Erythroblast (primary cell): Measurements from ENCODE around the gene VPS29.
A peak's percentile ranks its signal among the peaks of the same experiment; 100 is the strongest.
"Not testable (repeated sequence)": the region's sequence is repeated elsewhere in the genome, so short reads cannot be mapped to it uniquely, and the experiment has no call there.

ENCODE experiments used
- DNase-seq, 2 experiments: peaks; one replicate each; lab custom pipeline; 2025; lab: John Stamatoyannopoulos, UW
- GATA1 ChIP-seq: IDR thresholded peaks from 2 replicates; pipeline ENCODE4 v1.6.1; 2011; ENCODE audit warnings: low read depth, mild to moderate bottlenecking, control low read depth, low read length, moderate library complexity
- POLR2A ChIP-seq: IDR thresholded peaks from 2 replicates; pipeline ENCODE4 v1.6.1; 2011; ENCODE audit warnings: mild to moderate bottlenecking, low read length

Gene VPS29

DNA sequence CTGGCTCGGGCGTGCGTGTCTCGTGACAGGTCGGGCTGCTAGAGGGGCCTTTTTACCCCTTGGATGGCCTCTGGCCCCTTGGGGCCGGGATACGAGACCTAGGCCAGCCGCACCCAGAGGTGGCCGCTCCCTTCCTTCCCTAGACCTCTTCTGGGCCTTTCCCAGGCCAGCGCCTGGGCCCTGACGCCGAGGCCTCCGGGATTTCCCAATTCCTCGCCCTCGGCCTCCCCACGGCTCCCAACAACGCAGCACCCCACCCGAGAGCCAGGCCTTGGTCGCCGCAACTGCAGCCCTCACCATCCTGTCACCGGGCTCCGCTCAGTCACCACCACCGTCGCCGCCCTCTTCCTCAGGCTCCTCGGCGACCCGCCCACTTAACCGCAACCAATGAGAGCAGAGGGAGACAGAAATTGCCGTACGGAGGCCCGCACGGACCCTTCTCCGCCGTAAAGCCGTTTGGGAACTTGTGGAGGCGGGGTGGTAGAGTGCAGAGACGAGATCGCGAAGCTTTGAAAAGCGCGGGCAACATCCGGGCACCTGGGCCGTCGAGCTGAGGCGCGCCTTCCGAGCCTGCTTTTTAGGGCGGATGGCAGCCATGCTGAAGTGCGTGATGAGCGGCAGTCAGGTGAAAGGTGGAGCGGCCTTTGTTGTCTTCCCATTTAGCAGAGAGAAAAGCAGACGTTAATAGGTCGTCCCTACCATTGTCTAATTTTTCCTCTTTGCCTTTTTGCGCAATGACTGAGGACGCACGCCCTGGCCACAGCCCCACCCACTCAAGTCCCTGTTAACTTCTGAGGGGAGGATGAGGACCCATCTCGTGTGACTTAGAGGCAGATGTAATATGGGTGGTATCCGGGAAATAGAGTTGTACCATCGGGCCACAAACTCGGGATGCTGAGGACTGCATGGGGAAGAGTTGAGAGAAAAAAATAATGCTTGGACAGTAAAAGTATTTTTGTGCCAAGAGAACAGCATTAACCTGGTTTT lies at the start of gene VPS29, which contains the start of gene RAD9B:
Gene VPS29 (minus strand): TSS at position 360 of the 987 bp plus-strand sequence. CDS start 60 bp downstream, at position 300.
Gene RAD9B (plus strand): TSS at position 580 of the 987 bp plus-strand sequence. CDS start 7 bp downstream, at position 587.
- peak; percentile 99 for DNase-seq
- TF ChIP-seq GATA1 (no peak), POLR2A (peak; percentile 95)

- no peak for DNase-seq
- TF ChIP-seq POLR2A (no peak), GATA1 (no peak)
Observed at GRCh38 chr12:110550981-110551380, 49.1 kb upstream of the VPS29 start.

DNA sequence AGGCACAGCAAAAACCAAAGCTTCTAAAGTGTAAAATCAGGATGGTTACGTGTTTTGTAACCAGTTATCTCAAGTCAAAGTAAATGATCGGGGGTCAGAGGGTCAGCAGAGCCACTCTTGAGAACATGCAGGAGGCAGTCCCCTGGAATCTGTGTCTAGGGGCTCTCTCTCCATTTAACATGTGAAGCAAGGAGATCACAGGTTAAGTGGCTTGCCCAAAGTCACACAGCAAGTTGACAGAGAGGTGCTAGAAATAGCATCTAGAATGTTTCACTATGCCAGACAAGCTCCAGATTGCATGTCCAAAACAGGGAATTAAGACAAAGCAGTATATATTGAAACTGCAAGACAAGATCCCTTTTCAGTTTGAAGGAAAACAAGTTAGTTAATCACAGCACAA lies 47.8 kb upstream of the VPS29 start:
- TF ChIP-seq POLR2A (no peak), GATA1 (no peak)
- no peak for DNase-seq

DNA sequence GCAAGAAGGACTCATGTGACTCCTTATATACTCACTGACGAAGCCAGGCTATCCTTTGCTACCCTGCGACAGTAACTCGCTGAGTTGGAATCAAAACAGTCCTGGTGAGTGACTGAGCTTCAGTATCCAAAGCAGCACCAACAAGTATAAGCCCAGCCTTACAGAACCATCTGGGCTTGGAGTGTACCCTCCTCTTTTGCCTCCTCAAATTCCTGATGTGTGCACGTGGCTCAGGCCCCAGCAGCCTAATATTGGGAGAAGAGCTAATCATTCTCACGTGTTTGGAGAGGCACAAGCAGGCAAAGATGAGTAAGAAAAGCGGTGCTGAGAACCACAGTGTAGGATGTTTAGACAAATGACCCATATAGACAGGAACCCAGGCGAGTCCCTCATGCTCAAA lies 46.8 kb upstream of the VPS29 start:
- TF ChIP-seq GATA1, result no peak

DNA sequence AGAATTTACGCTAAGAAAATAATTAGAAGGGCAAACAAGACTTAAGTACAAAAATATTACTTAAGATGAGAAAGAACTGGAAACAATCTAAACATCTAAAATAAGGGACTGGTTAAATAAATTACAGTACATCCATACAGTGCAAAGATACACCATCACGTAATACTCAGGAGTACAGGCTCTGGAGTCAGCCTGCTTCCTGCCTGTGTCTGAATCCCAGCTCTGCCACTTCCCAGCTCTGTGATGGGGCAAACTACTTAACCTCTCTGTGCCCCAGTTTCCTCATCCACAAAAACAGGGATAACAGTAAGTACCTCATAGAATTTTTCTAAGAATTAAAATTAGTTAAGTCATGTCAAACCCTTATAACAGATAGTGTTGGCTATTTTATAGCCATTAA lies 45.2 kb upstream of the VPS29 start:
- TF ChIP-seq POLR2A (no peak), GATA1 (no peak)
- no peak for DNase-seq

More for the DNA sequence above, 46.8 kb upstream of the VPS29 start:
- no peak for DNase-seq

GRCh38 chr12:110546339-110546738 lies 44.4 kb upstream of the VPS29 start:
- no peak for DNase-seq
- no peak for TF ChIP-seq POLR2A
- TF ChIP-seq GATA1, result no peak

DNA sequence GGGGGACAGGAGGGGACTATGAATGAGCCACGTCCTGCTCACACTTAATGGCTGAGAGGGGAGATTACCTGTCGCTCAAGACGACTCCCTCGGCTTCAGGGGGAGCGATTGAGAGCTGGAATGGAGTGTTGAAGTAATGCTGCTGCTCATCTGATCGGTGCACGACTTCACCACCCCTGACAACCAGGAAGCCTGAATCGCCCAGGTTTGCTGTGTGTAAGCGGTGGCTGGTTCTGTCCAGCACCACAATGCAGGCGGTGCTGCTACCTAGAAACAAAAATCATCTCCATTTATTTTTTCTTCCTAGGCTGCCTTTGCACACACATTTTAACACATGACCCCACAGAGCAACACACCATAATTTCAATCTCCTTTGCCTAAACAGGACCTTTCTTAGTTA lies 43.9 kb upstream of the VPS29 start:
- DNase-seq, result no peak
- TF ChIP-seq GATA1 (no peak), POLR2A (no peak)

- not testable (repeated sequence) for DNase-seq
Observed at GRCh38 chr12:110545259-110545658, 43.3 kb upstream of the VPS29 start.

GRCh38 chr12:110543965-110544364 lies 42.1 kb upstream of the VPS29 start:
- DNase-seq, result no peak
- TF ChIP-seq POLR2A (no peak), GATA1 (no peak)

GRCh38 chr12:110543252-110543959 lies 41.5 kb upstream of the VPS29 start:
- DNase-seq, result no peak
- TF ChIP-seq GATA1 (no peak), POLR2A (no peak)

DNA sequence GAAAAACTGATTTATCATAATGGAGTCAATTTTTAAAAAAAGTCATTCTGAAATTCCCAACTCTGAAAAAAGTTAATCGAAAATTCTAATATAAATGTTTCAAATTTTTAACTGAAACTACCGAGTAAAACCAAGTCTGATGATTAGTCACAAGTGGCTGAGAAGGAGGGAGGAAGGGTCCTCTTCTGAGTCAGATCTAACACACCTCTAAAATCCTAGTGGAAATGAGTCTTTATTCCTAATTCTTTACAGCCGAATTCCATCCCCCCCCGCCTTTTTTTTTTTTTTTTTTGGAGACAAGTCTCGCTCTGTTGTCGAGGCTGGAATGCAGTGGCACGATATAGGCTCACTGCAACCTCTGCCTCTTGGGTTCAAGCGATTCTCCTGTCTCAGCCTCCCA lies 38.1 kb upstream of the VPS29 start:
- DNase-seq, result no peak
- TF ChIP-seq POLR2A (no peak), GATA1 (no peak)

GRCh38 chr12:110538869-110539622 lies 37.1 kb upstream of the VPS29 start:
- TF ChIP-seq POLR2A (no peak), GATA1 (no peak)
- DNase-seq, result no peak

DNA sequence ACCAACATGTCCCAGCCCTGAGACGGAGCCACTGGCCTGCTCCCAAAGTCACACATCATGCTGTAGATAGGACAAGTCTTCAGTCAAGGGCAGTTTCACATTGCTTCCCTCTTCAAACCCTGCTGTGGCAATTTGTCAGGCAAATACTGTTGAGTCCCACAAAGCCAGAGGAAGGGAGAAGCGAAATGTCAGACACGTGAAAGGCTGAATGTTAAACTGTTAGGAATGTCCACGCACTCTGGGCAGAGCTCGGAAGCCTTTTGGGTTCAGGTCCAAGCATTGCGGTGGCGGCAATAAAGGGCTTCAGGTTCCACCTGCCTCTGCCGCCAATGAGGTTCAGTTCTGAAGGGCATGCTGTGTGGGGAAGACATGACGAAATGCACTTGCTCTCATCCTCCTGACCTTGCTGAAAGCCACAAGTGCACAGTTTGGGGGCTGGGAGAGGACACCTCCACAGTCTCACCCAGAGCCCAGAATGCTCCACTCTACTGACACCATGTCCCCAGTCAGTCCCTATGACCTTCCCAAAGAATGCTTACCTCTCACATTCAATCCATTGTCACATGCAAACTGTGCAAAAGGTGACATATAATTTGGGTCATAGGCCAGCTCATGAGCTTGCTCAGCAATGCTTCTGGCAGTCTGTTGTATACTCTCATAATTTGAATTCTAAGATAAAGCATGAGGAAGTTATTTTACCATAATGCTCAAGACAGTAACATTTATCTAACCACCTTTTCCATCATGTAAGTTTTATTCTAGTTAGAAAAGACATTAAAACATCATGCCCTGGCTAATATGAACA lies 35.9 kb upstream of the VPS29 start:
- no peak for DNase-seq
- no peak for TF ChIP-seq GATA1
- no peak for TF ChIP-seq POLR2A
